Activated naive CD8-positive, alpha-beta T cell treated with anti-CD3 and anti-CD28 coated beads for 36 hours (primary cell): ENCODE measurements around the gene NBEA. TPM values are rescaled to one million over a fixed set of nuclear protein-coding genes. Genes with fewer than 3 reads are reported as not detected.

Experiments used
- DNase-seq: peaks from one replicate; pipeline ENCODE4 v3.0.0; 2021
- H3K27ac Mint-ChIP-seq: one replicate; pipeline ENCODE4 v1.8.0; 2022; ENCODE audit warnings: mild to moderate bottlenecking, moderate library complexity, mixed read lengths
- H3K27me3 Mint-ChIP-seq: one replicate; pipeline ENCODE4 v1.8.0; 2022; ENCODE audit warnings: mild to moderate bottlenecking, mixed read lengths
- H3K36me3 Mint-ChIP-seq: one replicate; pipeline ENCODE4 v1.8.0; 2021; ENCODE audit warnings: mild to moderate bottlenecking, mixed read lengths
- H3K4me1 Mint-ChIP-seq: one replicate; pipeline ENCODE4 v1.8.0; 2021; ENCODE audit warnings: mixed read lengths
- H3K4me3 Mint-ChIP-seq: one replicate; pipeline ENCODE4 v1.8.0; 2022; ENCODE audit warnings: mild to moderate bottlenecking, moderate library complexity, mixed read lengths
- H3K9me3 Mint-ChIP-seq: one replicate; pipeline ENCODE4 v1.8.0; 2022; ENCODE audit warnings: mixed read lengths
- total RNA-seq, 2 experiments: library from RNA; stranded (reverse); gene quantifications; one replicate each; pipeline ENCODE4 v1.2.3, GENCODE V29; 2021

NBEA gene
- total RNA-seq, 2 experiments from 2014 or later, result 0.39 to 0.42 TPM

GRCh38 chr13:35720290-35720689 lies 778.2 kb downstream of the NBEA start:
- Mint-ChIP-seq H3K4me3 (no peak overlapping the region), H3K36me3 (no peaks in the 10 kb centered on the region), H3K27ac (no peak overlapping the region)

GRCh38 chr13:35720690-35721554 lies 778.9 kb downstream of the NBEA start:
- Mint-ChIP-seq H3K27me3 (peaks cover 22% of the 10 kb centered on the region), H3K36me3 (no peaks in the 10 kb centered on the region), H3K9me3 (no peaks in the 10 kb centered on the region), H3K4me3 (peak overlapping the region; percentile 16), H3K27ac (no peak overlapping the region), H3K4me1 (peaks cover 3% of the 10 kb centered on the region)
- peak; percentile 36 for DNase-seq

More at GRCh38 chr13:35720290-35720689, 778.2 kb downstream of the NBEA start:
- Mint-ChIP-seq H3K27me3 (peaks cover 22% of the 10 kb centered on the region), H3K9me3 (no peaks in the 10 kb centered on the region), H3K4me1 (peaks cover 3% of the 10 kb centered on the region)
- DNase-seq, result no peak
